ENCODE measurements around the gene JMJD6.

DNA sequence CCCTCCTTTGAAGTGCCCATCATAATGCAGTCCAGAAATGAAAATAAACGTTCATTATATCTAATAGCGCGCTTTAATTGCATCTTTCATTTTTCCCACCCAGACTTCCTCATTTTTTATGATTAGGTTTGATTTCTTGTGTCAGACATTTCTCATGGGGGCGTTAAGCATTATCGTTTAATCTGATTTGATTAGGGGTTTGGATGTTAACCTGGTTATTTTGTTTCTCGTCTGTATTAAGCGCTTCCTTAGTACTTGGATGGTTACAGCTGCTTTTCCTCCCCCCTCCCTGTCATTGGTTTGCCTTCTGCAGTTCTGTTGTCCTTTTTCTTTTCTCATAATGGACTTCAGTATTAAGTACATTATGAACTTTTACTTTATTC, 12.1 kb upstream of the JMJD6 start:
- no peak for TF ChIP-seq CTCF (IDR thresholded peaks at IDR 0.05)
- no peak for TF ChIP-seq POLR2A (IDR thresholded peaks at IDR 0.05)
- TF ChIP-seq POLR2AphosphoS5 (IDR thresholded peaks at IDR 0.05) = no peak
